Mesenchymal stem cell (in vitro differentiated cells and primary cell): Measurements from ENCODE around the gene CA5A.

ENCODE experiments used
- DNase-seq: peaks from one replicate; pipeline ENCODE4 v3.0.0-alpha.2; 2013
- H2AFZ ChIP-seq: one replicate; pipeline ENCODE4 v1.6.1; 2013; ENCODE audit warnings: low read depth, mild to moderate bottlenecking, control low read depth, inconsistent platforms, low read length, moderate library complexity
- H2AK5ac ChIP-seq: 2 replicates; pipeline ENCODE4 v1.6.1; 2013; ENCODE audit warnings: low read length, moderate library complexity, mild to moderate bottlenecking, inconsistent platforms; ENCODE audit not compliant: severe bottlenecking
- H2BK120ac ChIP-seq: one replicate; pipeline ENCODE4 v1.6.1; 2013; ENCODE audit warnings: low read depth, mild to moderate bottlenecking, inconsistent platforms, low read length, moderate library complexity
- H2BK12ac ChIP-seq, 2 experiments: one replicate each; pipeline ENCODE4 v1.6.1; 2013; ENCODE audit warnings: inconsistent platforms in 2 of 2, low read length in 2 of 2, mild to moderate bottlenecking in 2 of 2, moderate library complexity in 2 of 2, control low read depth in 1 of 2
- H2BK15ac ChIP-seq: one replicate; pipeline ENCODE4 v1.6.1; 2013; ENCODE audit warnings: mild to moderate bottlenecking, low read depth, inconsistent platforms; ENCODE audit not compliant: poor library complexity, severe bottlenecking
- H2BK5ac ChIP-seq: 2 replicates; pipeline ENCODE4 v1.6.1; 2013; ENCODE audit warnings: low read depth, mild to moderate bottlenecking, low read length, control low read depth, inconsistent platforms; ENCODE audit not compliant: poor library complexity, severe bottlenecking
- H3K14ac ChIP-seq, 2 experiments: one replicate each; pipeline ENCODE4 v1.6.1; 2013; ENCODE audit warnings: inconsistent platforms in 2 of 2, low read length in 2 of 2, control low read depth in 1 of 2, mild to moderate bottlenecking in 1 of 2, moderate library complexity in 1 of 2
- H3K18ac ChIP-seq, 2 experiments: one replicate each; pipeline ENCODE4 v1.6.1; 2013; ENCODE audit warnings: inconsistent platforms in 2 of 2, low read length in 2 of 2, control low read depth in 1 of 2, low read depth in 1 of 2, mild to moderate bottlenecking in 1 of 2
- H3K23ac ChIP-seq, 2 experiments: one replicate each; pipeline ENCODE4 v1.6.1; 2013; ENCODE audit warnings: inconsistent platforms in 2 of 2, low read length in 2 of 2, mild to moderate bottlenecking in 2 of 2, moderate library complexity in 2 of 2, control low read depth in 1 of 2
- H3K27ac ChIP-seq: 2 replicates; pipeline ENCODE4 v1.5.1; 2013; ENCODE audit warnings: mild to moderate bottlenecking, moderate library complexity, low read length, control low read depth, inconsistent platforms; ENCODE audit not compliant: poor library complexity, severe bottlenecking
- H3K27me3 ChIP-seq, 2 experiments: 2 replicates each; pipeline versions ENCODE4 v1.6.1 to v1.7.0; 2013; ENCODE audit warnings: low read length in 2 of 2, mild to moderate bottlenecking in 2 of 2, moderate library complexity in 2 of 2, control low read depth in 1 of 2, inconsistent platforms in 1 of 2; ENCODE audit not compliant: control insufficient read depth in 1 of 2, insufficient read depth in 1 of 2
- H3K36me3 ChIP-seq, 2 experiments: 2 replicates each; pipeline versions ENCODE4 v1.6.1 to v1.7.0; 2013; ENCODE audit warnings: low read length in 2 of 2, control low read depth in 1 of 2, inconsistent platforms in 1 of 2, low read depth in 1 of 2, mild to moderate bottlenecking in 1 of 2; ENCODE audit not compliant: insufficient read depth in 2 of 2, control insufficient read depth in 1 of 2
- H3K4ac ChIP-seq, 2 experiments: one replicate each; pipeline ENCODE4 v1.6.1; 2013; ENCODE audit warnings: inconsistent platforms in 2 of 2, low read length in 2 of 2, mild to moderate bottlenecking in 2 of 2, moderate library complexity in 2 of 2, control low read depth in 1 of 2, low read depth in 1 of 2
- H3K4me1 ChIP-seq: 2 replicates; pipeline ENCODE4 v1.6.1; 2013; ENCODE audit warnings: low read depth, low read length, control low read depth; ENCODE audit not compliant: control insufficient read depth, insufficient read depth
- H3K4me2 ChIP-seq: 2 replicates; pipeline ENCODE4 v1.6.1; 2013; ENCODE audit warnings: low read length, mild to moderate bottlenecking, inconsistent platforms; ENCODE audit not compliant: poor library complexity, severe bottlenecking
- H3K4me3 ChIP-seq, 2 experiments: 2 replicates each; pipeline versions ENCODE4 v1.5.1 to v1.7.0; 2013; ENCODE audit warnings: low read length in 2 of 2, mild to moderate bottlenecking in 2 of 2, control low read depth in 1 of 2, low read depth in 1 of 2; ENCODE audit not compliant: insufficient read depth in 1 of 2
- H3K79me1 ChIP-seq: replicated peaks from 2 replicates; pipeline ENCODE4 v1.6.1; 2013; ENCODE audit warnings: mild to moderate bottlenecking, control low read depth, low read length, inconsistent platforms; ENCODE audit not compliant: poor library complexity, severe bottlenecking
- H3K9ac ChIP-seq: 2 replicates; pipeline ENCODE4 v1.7.0; 2013; ENCODE audit warnings: mild to moderate bottlenecking, low read length, moderate library complexity
- H3K9me3 ChIP-seq: 2 replicates; pipeline ENCODE4 v1.7.0; 2013; ENCODE audit warnings: mild to moderate bottlenecking, low read length; ENCODE audit not compliant: control insufficient read depth
- H4K8ac ChIP-seq: one replicate; pipeline ENCODE4 v1.6.1; 2013; ENCODE audit warnings: inconsistent platforms, mild to moderate bottlenecking, low read length, moderate library complexity
- H4K91ac ChIP-seq: one replicate; pipeline ENCODE4 v1.6.1; 2013; ENCODE audit warnings: mild to moderate bottlenecking, low read length, inconsistent platforms
- WGBS: methylation state at CpG from one replicate; pipeline ENCODE4 v1.1.7; 2013; ENCODE audit warnings: mixed read lengths; 5-methylcytosine and 5-hydroxymethylcytosine counted together

The CA5A gene

DNA sequence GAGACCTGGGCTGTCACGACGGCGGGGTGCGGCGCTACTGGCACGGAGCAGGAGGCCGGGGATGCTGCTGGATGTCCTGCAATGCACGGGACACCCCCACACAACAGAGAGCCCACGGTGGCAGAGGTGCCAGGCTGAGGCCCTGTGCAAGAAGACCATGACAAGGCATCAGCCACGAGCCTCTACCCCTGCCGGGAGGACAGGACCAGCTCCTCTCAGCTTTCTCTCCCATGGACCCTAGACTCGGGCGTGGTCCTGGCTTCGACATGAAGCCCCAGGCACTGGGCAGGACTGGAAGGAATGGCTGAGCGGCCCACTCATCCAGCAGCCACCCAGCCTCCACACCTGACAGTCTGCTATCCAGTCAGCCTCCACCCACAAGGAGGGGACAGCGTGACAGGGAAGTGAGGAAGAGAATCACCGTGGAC is 92.6 kb downstream of the CA5A start:
- WGBS = 95% methylated on average over 17 of the region's 17 CpGs
- no peak overlapping the region for H3K4ac ChIP-seq
- H3K4me1 ChIP-seq = peaks cover 25% of the 10 kb centered on the region
- no peaks in the 10 kb centered on the region for H3K9me3 ChIP-seq
- H3K23ac ChIP-seq = no peak overlapping the region
- peak overlapping the region; percentile 18 for H4K91ac ChIP-seq
- H3K27ac ChIP-seq = no peak overlapping the region
- no peaks in the 10 kb centered on the region for H3K27me3 ChIP-seq
- no peak overlapping the region for H3K14ac ChIP-seq
- H2AK5ac ChIP-seq = no peak overlapping the region
- H3K4me3 ChIP-seq = peak overlapping the region in 1 of 2 experiments; percentile 12
- DNase-seq = no peak
- no peak overlapping the region for H4K8ac ChIP-seq
- H2BK5ac ChIP-seq = no peak overlapping the region
- H3K18ac ChIP-seq = no peak overlapping the region
- H2BK120ac ChIP-seq = no peak overlapping the region
- peaks cover 36% of the 10 kb centered on the region for H3K79me1 ChIP-seq
- H2BK15ac ChIP-seq = no peak overlapping the region
- no peak overlapping the region for H3K9ac ChIP-seq
- H2BK12ac ChIP-seq = no peak overlapping the region
- peaks cover 0 to 89% of the 10 kb centered on the region in 2 experiments for H3K36me3 ChIP-seq
- H3K4me2 ChIP-seq = no peak overlapping the region
- H2AFZ ChIP-seq = no peak overlapping the region

DNA sequence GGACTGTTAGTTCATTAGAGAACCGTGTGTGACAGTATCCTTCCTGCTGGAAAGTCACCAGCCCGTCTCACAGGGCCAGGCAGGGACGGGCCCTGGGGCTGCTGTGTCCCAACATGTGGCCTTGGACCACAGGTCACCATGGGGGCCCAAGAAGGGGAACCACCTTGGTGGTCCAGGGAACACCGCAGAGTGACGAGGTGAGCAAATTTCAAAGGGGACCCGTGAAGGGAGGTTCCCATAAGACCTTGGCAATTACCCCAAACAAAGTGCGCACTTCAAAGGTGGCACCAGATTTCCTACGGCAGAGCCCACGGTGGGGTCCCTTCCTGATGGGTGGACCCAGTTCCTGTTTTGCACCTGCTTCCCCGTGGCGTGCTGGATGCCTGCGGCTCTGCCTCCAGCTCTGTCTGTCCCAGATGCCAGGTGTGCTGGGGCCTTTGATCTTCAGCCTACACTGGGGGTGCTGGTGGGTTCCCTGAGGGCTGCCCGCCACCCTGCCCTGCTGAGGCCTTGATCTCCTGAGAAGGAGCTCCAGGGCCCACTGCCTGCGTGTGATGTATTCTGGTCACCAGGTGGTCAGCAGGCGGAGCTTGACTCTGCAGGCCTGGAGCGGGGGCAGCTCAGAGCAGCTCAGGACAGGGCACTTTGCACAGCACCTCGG is 94.0 kb downstream of the CA5A start:
- no peak overlapping the region for H3K23ac ChIP-seq
- H2AFZ ChIP-seq = no peak overlapping the region
- peaks cover 34% of the 10 kb centered on the region for H3K79me1 ChIP-seq
- H3K4me2 ChIP-seq = no peak overlapping the region
- no peak overlapping the region for H3K4ac ChIP-seq
- no peak overlapping the region for H3K14ac ChIP-seq
- no peak overlapping the region for H4K91ac ChIP-seq
- H2BK120ac ChIP-seq = no peak overlapping the region
- H3K27me3 ChIP-seq = no peaks in the 10 kb centered on the region
- WGBS = 94% methylated on average over 17 of the region's 17 CpGs
- no peak overlapping the region for H2AK5ac ChIP-seq
- H2BK15ac ChIP-seq = no peak overlapping the region
- H3K18ac ChIP-seq = no peak overlapping the region
- peaks cover 25% of the 10 kb centered on the region for H3K4me1 ChIP-seq
- no peak overlapping the region for H3K9ac ChIP-seq
- no peak overlapping the region for H3K27ac ChIP-seq
- H3K4me3 ChIP-seq = no peak overlapping the region
- no peak for DNase-seq
- no peak overlapping the region for H4K8ac ChIP-seq
- H3K36me3 ChIP-seq = peaks cover 0 to 89% of the 10 kb centered on the region in 2 experiments
- H3K9me3 ChIP-seq = no peaks in the 10 kb centered on the region
- H2BK5ac ChIP-seq = no peak overlapping the region
- H2BK12ac ChIP-seq = no peak overlapping the region

DNA sequence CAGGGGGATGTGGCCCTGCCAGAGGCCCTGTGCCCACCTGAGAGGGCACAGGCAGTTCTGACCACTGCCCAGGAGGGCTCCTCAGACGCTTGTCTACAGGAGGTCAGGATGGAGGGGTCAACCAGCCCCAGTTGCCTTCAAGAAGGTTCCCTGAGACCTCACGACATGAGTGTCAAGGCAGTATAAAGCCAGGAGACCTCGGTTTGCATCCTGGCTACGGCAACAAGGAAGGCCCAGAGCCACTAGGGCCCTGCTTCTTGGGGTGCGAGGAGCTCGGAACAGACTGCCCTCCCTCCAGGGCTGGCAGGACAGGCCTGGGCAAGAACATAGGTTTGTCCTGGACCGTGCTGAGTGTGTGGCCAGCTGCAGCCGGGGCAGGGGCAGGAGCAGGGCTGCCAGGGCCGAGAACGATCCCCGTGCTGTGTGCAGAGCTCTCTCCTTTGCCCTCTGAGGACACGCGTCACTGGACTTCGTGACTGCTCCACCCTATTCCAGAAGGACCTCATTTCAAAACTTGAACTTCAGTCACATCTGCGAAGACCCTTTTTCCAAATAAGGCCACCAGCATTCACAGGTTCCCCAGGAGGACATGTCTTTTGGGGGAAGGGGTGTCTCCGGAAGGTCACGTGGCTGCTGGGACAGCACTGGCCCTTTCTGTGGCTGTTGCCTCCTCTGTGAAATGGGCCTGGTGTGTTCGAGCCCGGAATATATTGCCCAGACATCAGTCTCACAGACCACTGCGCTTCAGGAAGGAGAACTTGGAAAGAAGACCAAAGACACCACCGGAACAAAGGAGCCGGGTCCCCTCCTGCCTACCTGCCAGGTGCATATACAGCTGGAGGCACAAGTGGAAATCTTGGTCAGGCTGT is 94.8 kb downstream of the CA5A start:
- peak overlapping the region in 1 of 2 experiments; percentile 45 for H3K14ac ChIP-seq
- H3K23ac ChIP-seq = no peak overlapping the region
- no peak overlapping the region for H3K4ac ChIP-seq
- H2BK15ac ChIP-seq = no peak overlapping the region
- no peak overlapping the region for H2AK5ac ChIP-seq
- H3K4me3 ChIP-seq = no peak overlapping the region
- no peak overlapping the region for H4K91ac ChIP-seq
- peaks cover 25% of the 10 kb centered on the region for H3K4me1 ChIP-seq
- no peak overlapping the region for H3K9ac ChIP-seq
- H2BK12ac ChIP-seq = no peak overlapping the region
- H4K8ac ChIP-seq = no peak overlapping the region
- peaks cover 27% of the 10 kb centered on the region for H3K79me1 ChIP-seq
- peaks cover 0 to 90% of the 10 kb centered on the region in 2 experiments for H3K36me3 ChIP-seq
- no peak overlapping the region for H2AFZ ChIP-seq
- no peak overlapping the region for H3K27ac ChIP-seq
- no peaks in the 10 kb centered on the region for H3K27me3 ChIP-seq
- DNase-seq = no peak
- H2BK5ac ChIP-seq = no peak overlapping the region
- H3K9me3 ChIP-seq = no peaks in the 10 kb centered on the region
- H3K4me2 ChIP-seq = no peak overlapping the region
- no peak overlapping the region for H2BK120ac ChIP-seq
- 98% methylated on average over 21 of the region's 22 CpGs for WGBS
- H3K18ac ChIP-seq = no peak overlapping the region

DNA sequence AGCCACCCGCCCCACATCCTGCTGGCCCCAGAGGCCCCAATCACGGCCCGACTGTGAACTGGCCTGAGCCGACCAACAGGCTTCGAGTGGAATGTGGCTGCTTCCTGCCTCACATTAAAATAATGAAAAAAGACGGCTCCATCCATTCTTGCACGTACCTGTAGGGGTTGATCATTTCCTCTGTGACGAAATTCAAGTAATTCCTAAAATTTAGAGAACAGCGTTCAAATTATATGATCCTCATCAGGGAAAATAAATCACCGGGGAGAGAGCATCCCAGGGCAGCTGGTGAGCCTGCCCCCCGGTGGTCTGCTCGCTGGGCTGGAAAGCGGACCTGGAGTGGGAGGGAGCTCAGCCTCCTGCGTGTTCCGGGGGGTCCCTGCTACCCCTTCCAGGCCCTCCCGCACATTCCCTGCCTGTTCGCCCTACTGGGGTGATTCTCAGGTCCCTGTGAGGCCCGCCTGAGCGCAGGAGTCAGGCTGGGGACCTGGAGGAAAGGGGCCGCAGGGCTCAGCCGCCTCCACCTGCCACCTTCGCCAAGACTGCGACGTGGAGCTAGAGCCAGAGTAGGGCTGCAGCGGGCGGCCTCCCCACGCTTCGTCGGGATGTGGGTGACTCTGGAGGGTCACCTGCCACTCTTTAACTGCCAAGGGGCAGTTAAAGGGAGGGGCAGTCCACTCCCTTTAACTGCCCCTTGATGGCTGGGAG is 95.9 kb downstream of the CA5A start:
- Histone ChIP-seq H4K8ac (no peak overlapping the region), H3K36me3 (peaks cover 5 to 92% of the 10 kb centered on the region in 2 experiments), H3K14ac (no peak overlapping the region), H3K23ac (no peak overlapping the region), H3K4me2 (no peak overlapping the region), H3K4me1 (peaks cover 25% of the 10 kb centered on the region), H2BK12ac (no peak overlapping the region), H2BK15ac (no peak overlapping the region), H2BK5ac (no peak overlapping the region), H3K18ac (no peak overlapping the region), H3K9ac (no peak overlapping the region), H3K4ac (no peak overlapping the region), H3K9me3 (no peaks in the 10 kb centered on the region), H3K27ac (no peak overlapping the region), H4K91ac (no peak overlapping the region), H3K79me1 (peaks cover 25% of the 10 kb centered on the region), H2AK5ac (no peak overlapping the region), H2AFZ (no peak overlapping the region), H2BK120ac (no peak overlapping the region), H3K27me3 (no peaks in the 10 kb centered on the region), H3K4me3 (no peak overlapping the region)
- DNase-seq = no peak
- 94% methylated on average over 29 of the region's 29 CpGs for WGBS
